HuH-7.5 (cell line): Measurements from ENCODE around the gene SLC25A1.
"Not testable (repeated sequence)": the region's sequence is repeated elsewhere in the genome, so short reads cannot be mapped to it uniquely, and the experiment has no call there.

Source experiments
- DNase-seq: peaks from one replicate; pipeline ENCODE4 v3.0.0; 2011; ENCODE audit warnings: low spot score

The SLC25A1 gene

DNA sequence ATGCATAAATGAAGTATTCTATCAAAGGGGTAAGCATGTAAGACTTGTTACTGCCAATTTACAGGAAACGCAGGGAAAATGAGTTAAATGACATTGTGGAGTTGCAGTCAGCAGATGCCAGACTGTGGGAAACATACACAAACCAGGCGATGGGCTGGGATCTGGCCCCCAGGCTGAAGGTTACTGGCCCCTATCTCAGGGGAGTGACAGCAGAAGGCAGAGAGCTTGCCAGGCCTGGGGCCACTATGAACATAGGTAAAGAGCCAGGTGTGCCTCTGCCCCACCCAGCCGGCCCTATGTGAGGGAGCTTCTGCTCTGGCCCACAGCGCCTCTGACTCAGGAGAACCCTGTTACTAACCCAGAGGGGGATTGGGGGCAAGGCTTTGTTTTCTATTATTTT, 26.1 kb upstream of the SLC25A1 start:
- DNase-seq = no peak

- DNase-seq = no peak
Observed at GRCh38 chr22:19203834-19204233, 25.3 kb upstream of the SLC25A1 start.

- DNase-seq = not testable (repeated sequence)
Observed at GRCh38 chr22:19202799-19203186, 24.3 kb upstream of the SLC25A1 start.

DNA sequence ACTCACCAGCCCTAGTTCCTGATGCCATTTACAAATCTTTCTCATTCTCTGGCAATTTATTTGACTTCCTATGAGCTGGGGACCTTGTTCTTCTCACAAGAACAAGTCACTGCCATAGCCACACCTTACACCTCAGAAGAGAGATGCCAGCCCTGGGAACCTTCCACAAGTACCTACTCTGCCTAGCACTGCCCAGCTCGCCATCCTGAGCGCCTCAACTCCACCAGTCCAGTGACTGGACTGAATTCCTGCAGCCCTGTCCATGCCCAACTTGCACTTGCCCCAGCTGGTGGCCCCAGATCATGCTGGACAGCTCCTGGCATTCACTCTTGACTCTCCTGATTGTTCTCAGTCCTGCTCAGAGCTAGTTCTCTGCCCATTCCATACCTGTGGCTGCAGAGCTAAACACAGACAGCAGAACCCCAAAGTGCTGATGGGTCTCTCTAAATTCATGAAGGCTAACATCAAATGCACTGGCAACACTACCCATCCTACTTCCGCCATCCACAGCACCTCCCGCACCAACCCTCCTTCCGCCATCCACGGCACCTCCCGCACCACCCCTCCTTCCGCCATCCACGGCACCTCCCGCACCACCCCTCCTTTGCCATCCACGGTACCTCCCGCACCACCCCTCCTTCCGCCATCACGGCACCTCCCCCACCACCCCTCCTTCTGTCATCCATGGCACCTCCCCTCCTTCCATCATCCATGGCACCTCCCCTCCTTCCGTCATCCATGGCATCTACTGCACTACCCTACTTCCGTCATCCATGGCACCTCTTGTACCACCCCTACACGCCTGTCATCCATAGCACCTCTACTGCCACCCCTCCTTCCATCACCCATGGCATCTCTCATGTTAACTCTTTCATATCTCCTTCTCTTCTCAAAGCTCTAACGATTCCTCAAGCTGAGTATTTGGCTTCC, 23.6 kb upstream of the SLC25A1 start:
- DNase-seq = no peak

- DNase-seq = no peak
Observed at GRCh38 chr22:19201130-19201868, 22.8 kb upstream of the SLC25A1 start.

DNA sequence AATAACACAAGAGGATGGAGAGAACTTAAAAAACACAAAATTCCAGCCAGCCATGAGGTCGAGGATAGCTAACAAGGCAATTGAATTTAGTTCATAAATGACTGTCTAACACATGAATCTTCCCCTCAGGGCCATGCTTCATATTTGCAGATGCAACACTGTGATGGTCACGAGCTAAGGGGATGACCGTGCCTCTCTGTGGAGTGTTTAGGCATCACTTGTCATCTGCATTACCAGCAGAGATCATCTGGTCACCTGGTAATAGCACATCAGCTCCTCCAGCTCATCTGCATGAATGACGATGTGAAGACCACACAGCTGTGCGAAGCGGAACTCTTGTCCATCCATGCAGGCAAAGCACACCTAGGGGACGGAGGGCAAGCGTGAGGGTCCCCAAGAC, 20.9 kb upstream of the SLC25A1 start:
- DNase-seq = no peak

GRCh38 chr22:19197997-19198865, 19.7 kb upstream of the SLC25A1 start:
- no peak for DNase-seq

GRCh38 chr22:19196841-19197612, 18.5 kb upstream of the SLC25A1 start:
- no peak for DNase-seq

DNA sequence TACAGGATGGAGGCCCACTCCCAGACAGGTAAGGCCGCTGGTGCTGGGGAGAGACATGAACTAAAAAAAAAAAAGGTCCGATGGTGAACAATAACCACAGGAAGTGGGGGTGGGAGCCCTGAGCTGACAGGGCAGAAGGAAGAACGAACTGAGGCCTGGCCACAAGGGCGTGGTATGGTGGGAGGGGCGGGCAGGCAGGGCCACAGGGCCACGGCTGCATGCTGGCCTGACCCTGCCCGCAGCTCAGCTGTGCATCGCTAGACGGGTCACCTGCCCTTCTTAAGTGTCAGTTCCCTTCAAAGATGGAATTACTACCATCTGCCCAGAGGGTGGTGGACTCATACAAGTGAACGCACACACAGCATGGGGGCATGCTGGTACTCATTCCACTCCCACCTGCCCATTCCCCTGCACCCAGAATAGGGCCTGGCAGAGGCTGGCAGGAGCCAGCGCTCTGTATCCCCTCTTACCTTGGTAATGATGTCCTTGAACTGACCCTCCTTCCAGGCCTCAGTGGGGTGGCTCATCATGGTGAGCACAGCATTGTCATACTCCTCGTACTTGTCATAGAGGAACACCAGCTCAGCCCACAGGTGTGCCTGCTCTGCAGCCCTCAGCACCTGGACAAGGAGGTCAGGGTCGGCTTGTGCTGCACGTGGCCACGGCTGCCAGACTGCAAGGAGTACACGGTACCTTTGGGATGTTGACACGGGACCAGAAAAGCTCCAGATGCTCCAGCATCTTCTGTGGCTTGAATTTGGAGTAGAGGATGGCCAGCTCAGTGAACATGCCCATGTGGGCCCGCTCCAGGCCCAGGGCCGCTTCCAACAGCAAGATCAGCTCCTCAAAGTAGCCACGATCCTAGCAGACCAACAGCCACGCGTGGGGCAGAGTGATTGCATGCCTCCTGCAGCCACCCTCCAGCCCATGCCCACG, 17.5 kb upstream of the SLC25A1 start:
- DNase-seq = no peak

- no peak for DNase-seq
Observed at GRCh38 chr22:19194766-19195536, 16.4 kb upstream of the SLC25A1 start.

DNA sequence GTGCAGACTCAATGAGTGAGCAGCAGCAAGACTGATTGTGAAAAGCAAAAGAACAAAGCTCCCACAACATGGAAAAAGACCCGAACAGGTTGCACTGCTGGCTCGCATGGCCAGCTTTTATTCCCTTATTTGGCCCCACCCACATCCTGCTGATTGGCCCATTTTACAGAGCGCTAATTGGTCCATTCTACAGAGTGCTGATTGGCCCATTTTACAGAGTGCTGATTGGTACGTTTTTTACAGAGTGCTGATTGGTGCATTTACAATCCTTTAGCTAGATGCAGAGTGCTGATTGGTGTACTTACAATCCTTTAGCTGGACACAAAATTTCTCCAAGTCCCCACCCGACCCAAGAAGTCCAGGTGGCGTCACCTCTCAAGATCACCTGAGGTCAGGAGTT, 15.3 kb upstream of the SLC25A1 start:
- no peak for DNase-seq

DNA sequence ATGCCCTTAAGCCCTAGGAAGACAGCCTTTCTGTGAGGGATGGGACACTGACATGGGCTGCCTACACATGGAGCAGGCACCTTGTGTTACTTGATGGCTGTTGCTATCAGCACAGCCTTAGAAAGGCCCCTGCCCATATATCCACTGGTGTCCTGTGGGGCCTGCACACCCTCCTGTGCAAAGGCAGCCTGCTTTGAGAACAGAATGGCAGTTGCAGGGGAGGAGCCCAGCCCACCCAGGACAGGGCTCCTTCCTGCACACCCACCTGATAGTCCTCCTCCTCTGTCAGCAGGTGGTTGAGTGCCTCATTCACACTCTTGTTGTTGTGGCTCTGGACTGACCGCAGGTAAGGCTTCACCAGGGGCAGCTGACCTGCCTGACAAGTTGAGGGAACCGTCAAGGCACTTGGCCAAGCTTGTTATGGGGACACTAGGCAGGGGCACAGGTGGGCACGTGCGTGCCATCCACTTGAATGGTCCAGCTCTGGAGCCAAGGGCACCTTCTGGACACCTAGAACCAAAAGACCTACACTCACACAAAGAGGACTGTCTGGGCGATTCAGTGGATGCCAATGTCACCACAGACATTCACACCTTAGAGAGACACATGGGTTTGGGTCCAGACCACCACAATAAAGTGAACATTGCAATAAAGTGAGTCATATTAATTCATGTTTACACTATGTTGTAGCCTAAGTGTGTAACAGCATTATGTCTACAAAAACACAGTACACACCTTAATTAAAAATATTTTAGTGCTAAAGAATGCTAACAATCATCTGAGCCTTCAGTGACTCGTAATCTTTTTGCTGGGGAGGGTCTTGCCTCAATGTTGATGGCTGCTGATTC, 9.4 kb upstream of the SLC25A1 start:
- no peak for DNase-seq

GRCh38 chr22:19184276-19184997, 5.9 kb upstream of the SLC25A1 start:
- DNase-seq = no peak

- no peak for DNase-seq
Observed at GRCh38 chr22:19183216-19183615, 4.7 kb upstream of the SLC25A1 start.

DNA sequence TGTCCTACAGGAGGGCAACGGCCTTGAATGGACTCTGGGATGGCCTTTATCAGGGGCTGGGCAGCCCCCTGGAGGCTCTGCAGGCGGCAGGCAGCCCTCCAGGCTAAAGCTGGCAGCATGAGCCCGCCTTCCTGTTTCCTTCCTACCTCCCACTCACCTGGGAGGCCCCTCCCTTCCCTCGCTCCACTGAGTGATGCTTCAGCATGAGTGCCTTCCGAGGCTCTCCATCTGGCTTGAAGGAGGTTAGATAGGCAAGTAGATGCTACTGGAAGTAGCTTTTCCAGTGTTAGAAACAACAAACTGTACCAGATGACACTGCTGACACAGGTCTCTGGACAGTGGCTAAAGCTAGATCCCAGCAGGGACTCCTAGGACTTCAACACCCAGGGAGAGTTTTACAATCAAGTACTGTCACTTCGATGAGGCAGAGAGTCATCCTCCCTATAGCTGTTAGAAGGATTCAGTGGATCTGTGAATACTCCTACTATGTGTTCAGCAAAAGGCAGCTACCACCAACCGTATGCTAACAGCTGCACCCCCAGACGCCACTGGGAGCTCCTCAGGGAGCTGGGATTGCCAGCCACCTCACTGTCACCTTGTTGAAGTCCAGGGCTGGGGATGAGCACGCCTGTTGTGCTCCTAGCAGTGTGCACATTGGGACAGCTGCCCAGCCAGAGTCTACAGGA, 4.1 kb upstream of the SLC25A1 start:
- no peak for DNase-seq

DNA sequence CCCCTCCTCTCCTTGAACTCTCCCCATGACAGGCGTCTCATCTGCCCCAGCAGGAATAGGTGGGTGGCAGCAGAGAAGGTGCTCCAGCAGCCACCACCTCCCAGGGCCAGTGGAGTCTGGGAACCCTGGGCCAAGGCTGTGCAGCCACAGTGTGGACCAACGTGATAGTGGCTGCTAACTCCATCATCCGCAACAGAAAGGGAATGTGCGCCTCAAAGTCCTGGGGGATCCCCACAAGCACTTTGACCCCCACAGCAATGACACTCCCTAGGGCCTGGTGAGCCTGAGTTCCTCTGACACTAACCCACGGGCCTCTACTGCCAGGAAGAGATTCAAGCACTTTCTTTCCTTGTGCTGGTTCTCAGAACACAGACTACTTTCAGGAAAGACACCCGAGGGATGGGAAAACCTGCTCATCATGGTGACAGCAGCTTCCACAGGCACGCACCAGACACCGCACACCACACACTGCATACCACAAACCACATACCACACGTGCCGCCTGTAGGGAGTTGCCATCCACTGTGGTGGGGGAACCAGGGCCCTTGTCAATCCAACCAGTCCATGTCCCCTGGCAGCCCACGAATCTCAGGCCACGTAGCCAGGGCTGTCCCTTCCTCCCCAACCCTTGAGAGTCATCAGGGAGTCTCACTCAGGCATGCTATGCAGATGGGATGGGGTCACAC, 3.4 kb upstream of the SLC25A1 start:
- no peak for DNase-seq
